Osteoblast (primary cell): Measurements from ENCODE around the gene SKOR2. TPM values are rescaled to one million over a fixed set of nuclear protein-coding genes. Genes with fewer than 3 reads are reported as not detected.

Experiments
- DNase-seq: peaks from one replicate; pipeline ENCODE4 v3.0.0; 2011; ENCODE audit warnings: low spot score, mixed read lengths; ENCODE audit not compliant: insufficient read length; ENCODE audit errors: missing footprints
- H2AFZ ChIP-seq: 2 replicates; pipeline ENCODE4 v1.6.0; 2011; ENCODE audit warnings: mild to moderate bottlenecking, low read length
- H3K27ac ChIP-seq: 2 replicates; pipeline ENCODE4 v1.5.1; 2011; ENCODE audit warnings: mild to moderate bottlenecking, low read depth, low read length, moderate library complexity
- H3K27me3 ChIP-seq: 2 replicates; pipeline ENCODE4 v1.6.0; 2012; ENCODE audit warnings: mild to moderate bottlenecking, control low read depth, inconsistent platforms, low read length, moderate library complexity; ENCODE audit not compliant: insufficient read depth
- H3K36me3 ChIP-seq: 2 replicates; pipeline ENCODE4 v1.5.1; 2011; ENCODE audit warnings: mild to moderate bottlenecking, low read length, control low read depth, moderate library complexity; ENCODE audit not compliant: insufficient read depth
- H3K4me1 ChIP-seq: 2 replicates; pipeline ENCODE4 v1.5.1; 2011; ENCODE audit warnings: mild to moderate bottlenecking, low read length, control low read depth, moderate library complexity; ENCODE audit not compliant: insufficient read depth
- H3K4me2 ChIP-seq: 2 replicates; pipeline ENCODE4 v1.6.0; 2011; ENCODE audit warnings: mild to moderate bottlenecking, low read length; ENCODE audit not compliant: insufficient read depth
- H3K4me3 ChIP-seq: fragments of 200-600 bp; sonication (generic); 3 replicates; pipeline ENCODE4 v1.5.1; 2012; ENCODE audit warnings: mild to moderate bottlenecking, low read length, inconsistent platforms; ENCODE audit not compliant: insufficient read depth
- H3K79me2 ChIP-seq: 2 replicates; pipeline ENCODE4 v1.6.0; 2012; ENCODE audit warnings: mild to moderate bottlenecking, low read length, control low read depth, inconsistent platforms; ENCODE audit not compliant: insufficient read depth
- H3K9me3 ChIP-seq: 2 replicates; pipeline ENCODE4 v1.5.1; 2011; ENCODE audit warnings: low read depth, low read length, control low read depth
- H4K20me1 ChIP-seq: 2 replicates; pipeline ENCODE4 v1.6.0; 2012; ENCODE audit warnings: mild to moderate bottlenecking, low read length, control low read depth; ENCODE audit not compliant: insufficient read depth
- total RNA-seq: library from RNA; depleted of rRNA; stranded (reverse); fragments of >200 nt; gene quantifications from 2 replicates; pipeline ENCODE4 v1.2.3, GENCODE V29; 2012
- TF ChIP-seq, protein P1 (sequence below): IDR thresholded peaks from 2 replicates; pipeline ENCODE4 v1.5.1; 2011; ENCODE audit warnings: mild to moderate bottlenecking, low read depth, low read length, moderate library complexity; ENCODE audit errors: extremely low read depth

Gene SKOR2
- total RNA-seq, 1 donor: not detected

GRCh38 chr18:47283476-47283875 lies 32.0 kb upstream of the SKOR2 start:
- no peak for DNase-seq
- Histone ChIP-seq H2AFZ (no peak overlapping the region), H4K20me1 (no peaks in the 10 kb centered on the region), H3K9me3 (no peaks in the 10 kb centered on the region), H3K4me2 (no peak overlapping the region), H3K27ac (no peak overlapping the region), H3K79me2 (no peaks in the 10 kb centered on the region), H3K36me3 (no peaks in the 10 kb centered on the region), H3K4me1 (no peaks in the 10 kb centered on the region), H3K27me3 (no peaks in the 10 kb centered on the region), H3K4me3 (no peak overlapping the region)
- TF ChIP-seq, protein P1, sequence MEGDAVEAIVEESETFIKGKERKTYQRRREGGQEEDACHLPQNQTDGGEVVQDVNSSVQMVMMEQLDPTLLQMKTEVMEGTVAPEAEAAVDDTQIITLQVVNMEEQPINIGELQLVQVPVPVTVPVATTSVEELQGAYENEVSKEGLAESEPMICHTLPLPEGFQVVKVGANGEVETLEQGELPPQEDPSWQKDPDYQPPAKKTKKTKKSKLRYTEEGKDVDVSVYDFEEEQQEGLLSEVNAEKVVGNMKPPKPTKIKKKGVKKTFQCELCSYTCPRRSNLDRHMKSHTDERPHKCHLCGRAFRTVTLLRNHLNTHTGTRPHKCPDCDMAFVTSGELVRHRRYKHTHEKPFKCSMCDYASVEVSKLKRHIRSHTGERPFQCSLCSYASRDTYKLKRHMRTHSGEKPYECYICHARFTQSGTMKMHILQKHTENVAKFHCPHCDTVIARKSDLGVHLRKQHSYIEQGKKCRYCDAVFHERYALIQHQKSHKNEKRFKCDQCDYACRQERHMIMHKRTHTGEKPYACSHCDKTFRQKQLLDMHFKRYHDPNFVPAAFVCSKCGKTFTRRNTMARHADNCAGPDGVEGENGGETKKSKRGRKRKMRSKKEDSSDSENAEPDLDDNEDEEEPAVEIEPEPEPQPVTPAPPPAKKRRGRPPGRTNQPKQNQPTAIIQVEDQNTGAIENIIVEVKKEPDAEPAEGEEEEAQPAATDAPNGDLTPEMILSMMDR: peak; percentile 55

GRCh38 chr18:47280121-47280520 lies 28.7 kb upstream of the SKOR2 start:
- Histone ChIP-seq H3K4me3 (no peak overlapping the region), H2AFZ (no peak overlapping the region), H3K4me1 (no peaks in the 10 kb centered on the region), H3K27ac (no peak overlapping the region), H4K20me1 (no peaks in the 10 kb centered on the region), H3K36me3 (no peaks in the 10 kb centered on the region), H3K4me2 (no peak overlapping the region), H3K9me3 (no peaks in the 10 kb centered on the region), H3K27me3 (no peaks in the 10 kb centered on the region), H3K79me2 (no peaks in the 10 kb centered on the region)
- no peak for DNase-seq
- TF ChIP-seq, protein P1: no peak

DNA sequence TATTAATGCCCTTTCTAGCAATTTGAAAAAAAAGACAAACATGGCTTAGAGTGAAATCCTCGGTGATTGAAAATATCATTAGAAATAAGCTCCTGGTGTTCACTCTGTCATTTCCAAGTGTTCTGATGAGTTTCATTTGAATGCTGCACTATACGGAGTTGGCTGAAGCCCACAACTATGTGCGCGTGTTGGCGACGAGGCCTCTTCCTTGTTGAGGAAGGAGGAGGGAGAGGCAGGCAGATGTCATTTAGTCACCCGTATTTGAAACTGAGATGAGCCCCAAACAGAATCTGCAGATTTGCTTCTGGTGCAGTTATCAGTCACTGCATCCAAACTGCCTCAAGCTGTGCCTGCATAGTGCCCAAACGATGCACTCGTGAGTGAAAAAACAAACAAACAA lies 23.5 kb upstream of the SKOR2 start:
- H3K27me3 ChIP-seq: no peaks in the 10 kb centered on the region
- H3K27ac ChIP-seq: no peak overlapping the region
- no peaks in the 10 kb centered on the region for H4K20me1 ChIP-seq
- no peaks in the 10 kb centered on the region for H3K36me3 ChIP-seq
- H3K4me2 ChIP-seq: no peak overlapping the region
- H3K4me3 ChIP-seq: no peak overlapping the region
- no peak for DNase-seq
- TF ChIP-seq, protein P1: no peak
- no peaks in the 10 kb centered on the region for H3K9me3 ChIP-seq
- no peaks in the 10 kb centered on the region for H3K4me1 ChIP-seq
- no peaks in the 10 kb centered on the region for H3K79me2 ChIP-seq
- no peak overlapping the region for H2AFZ ChIP-seq

DNA sequence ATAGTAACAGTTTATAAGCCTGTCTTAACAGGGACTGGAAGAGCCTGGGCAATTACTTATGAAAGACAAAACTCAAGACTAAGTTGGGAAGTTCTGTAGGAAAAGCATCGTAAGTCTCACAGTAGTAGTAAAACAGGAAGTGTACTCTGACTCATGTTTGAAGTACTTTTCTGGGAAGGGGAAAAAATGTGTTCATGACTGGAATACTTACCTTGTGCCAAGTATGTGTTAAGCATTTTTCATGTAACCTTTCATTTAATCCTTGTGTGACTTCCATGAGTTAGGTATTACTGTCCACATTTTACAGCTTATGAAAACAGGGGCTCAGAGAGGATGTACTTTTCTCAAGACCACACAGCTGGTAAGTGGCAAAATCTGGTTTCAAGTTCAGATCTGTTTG lies 13.7 kb upstream of the SKOR2 start:
- H3K79me2 ChIP-seq: no peaks in the 10 kb centered on the region
- no peaks in the 10 kb centered on the region for H3K4me1 ChIP-seq
- no peak overlapping the region for H3K4me2 ChIP-seq
- H3K9me3 ChIP-seq: no peaks in the 10 kb centered on the region
- H3K36me3 ChIP-seq: no peaks in the 10 kb centered on the region
- TF ChIP-seq, protein P1: no peak
- no peak overlapping the region for H3K4me3 ChIP-seq
- no peaks in the 10 kb centered on the region for H4K20me1 ChIP-seq
- H3K27ac ChIP-seq: no peak overlapping the region
- H2AFZ ChIP-seq: no peak overlapping the region
- H3K27me3 ChIP-seq: peaks cover 40% of the 10 kb centered on the region
- no peak for DNase-seq
